Mesothelial cell of epicardium (in vitro differentiated cells): ENCODE data around the gene SHB. TPM values are rescaled to one million over a fixed set of nuclear protein-coding genes. Genes with fewer than 3 reads are reported as not detected.

ENCODE experiments used
- DNase-seq, 2 experiments: peaks; one replicate each; pipeline ENCODE4 v3.0.0; 2021; ENCODE audit warnings: low spot score in 2 of 2; ENCODE audit not compliant: unreplicated experiment in 2 of 2
- H3K27ac Mint-ChIP-seq: 2 replicates; pipeline ENCODE4 v1.8.0; 2021; ENCODE audit warnings: mixed read lengths
- H3K27me3 Mint-ChIP-seq: 2 replicates; pipeline ENCODE4 v1.8.0; 2021; ENCODE audit warnings: low read depth, mixed read lengths
- H3K36me3 Mint-ChIP-seq: 2 replicates; pipeline ENCODE4 v1.8.0; 2021; ENCODE audit warnings: mixed read lengths
- H3K4me1 Mint-ChIP-seq: 2 replicates; pipeline ENCODE4 v1.8.0; 2021; ENCODE audit warnings: mixed read lengths
- H3K4me3 Mint-ChIP-seq: 2 replicates; pipeline ENCODE4 v1.8.0; 2021; ENCODE audit warnings: mild to moderate bottlenecking, moderate library complexity, mixed read lengths
- H3K9me3 Mint-ChIP-seq: 2 replicates; pipeline ENCODE4 v1.8.0; 2021; ENCODE audit warnings: mixed read lengths
- total RNA-seq: library from RNA; stranded (reverse); gene quantifications from 3 replicates; pipeline ENCODE4 v1.2.1, GENCODE V29; 2021
- TF ChIP-seq, protein P1 (sequence below): fragments of 200-600 bp; sonication (generic); IDR thresholded peaks from one replicate; pipeline ENCODE4 v1.5.0; 2021; ENCODE audit warnings: antibody characterized with exemption; ENCODE audit not compliant: unreplicated experiment

The SHB gene
- total RNA-seq, 1 donor from 2014 or later: 35.5 TPM

DNA sequence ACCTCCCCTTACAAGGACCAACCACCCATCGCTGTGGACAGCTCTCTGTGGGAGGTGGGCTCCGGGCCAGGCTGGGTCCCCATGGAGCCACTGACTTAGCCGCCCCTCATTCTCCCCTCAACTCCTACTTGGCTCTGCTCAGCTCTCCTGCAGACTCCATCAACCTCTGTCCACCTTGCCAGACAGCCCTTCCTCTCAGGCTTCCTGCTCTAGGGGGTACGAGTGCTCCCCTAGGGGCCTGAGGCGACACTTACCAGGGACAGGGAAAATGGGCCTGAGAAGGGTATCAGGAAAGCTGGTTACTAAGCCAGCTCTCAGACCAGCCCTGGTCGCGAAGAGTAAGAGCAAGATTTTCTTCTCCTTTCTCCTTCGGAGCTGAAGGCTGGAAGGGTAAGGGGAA is 43.9 kb downstream of the SHB start:
- no peaks in the 10 kb centered on the region for H3K27me3 Mint-ChIP-seq
- TF ChIP-seq, protein P1, sequence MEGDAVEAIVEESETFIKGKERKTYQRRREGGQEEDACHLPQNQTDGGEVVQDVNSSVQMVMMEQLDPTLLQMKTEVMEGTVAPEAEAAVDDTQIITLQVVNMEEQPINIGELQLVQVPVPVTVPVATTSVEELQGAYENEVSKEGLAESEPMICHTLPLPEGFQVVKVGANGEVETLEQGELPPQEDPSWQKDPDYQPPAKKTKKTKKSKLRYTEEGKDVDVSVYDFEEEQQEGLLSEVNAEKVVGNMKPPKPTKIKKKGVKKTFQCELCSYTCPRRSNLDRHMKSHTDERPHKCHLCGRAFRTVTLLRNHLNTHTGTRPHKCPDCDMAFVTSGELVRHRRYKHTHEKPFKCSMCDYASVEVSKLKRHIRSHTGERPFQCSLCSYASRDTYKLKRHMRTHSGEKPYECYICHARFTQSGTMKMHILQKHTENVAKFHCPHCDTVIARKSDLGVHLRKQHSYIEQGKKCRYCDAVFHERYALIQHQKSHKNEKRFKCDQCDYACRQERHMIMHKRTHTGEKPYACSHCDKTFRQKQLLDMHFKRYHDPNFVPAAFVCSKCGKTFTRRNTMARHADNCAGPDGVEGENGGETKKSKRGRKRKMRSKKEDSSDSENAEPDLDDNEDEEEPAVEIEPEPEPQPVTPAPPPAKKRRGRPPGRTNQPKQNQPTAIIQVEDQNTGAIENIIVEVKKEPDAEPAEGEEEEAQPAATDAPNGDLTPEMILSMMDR: no peak
- H3K9me3 Mint-ChIP-seq: no peaks in the 10 kb centered on the region
- H3K27ac Mint-ChIP-seq: peak overlapping the region; percentile 100
- no peaks in the 10 kb centered on the region for H3K36me3 Mint-ChIP-seq
- H3K4me3 Mint-ChIP-seq: no peak overlapping the region
- no peak for DNase-seq
- H3K4me1 Mint-ChIP-seq: peaks cover 88% of the 10 kb centered on the region

DNA sequence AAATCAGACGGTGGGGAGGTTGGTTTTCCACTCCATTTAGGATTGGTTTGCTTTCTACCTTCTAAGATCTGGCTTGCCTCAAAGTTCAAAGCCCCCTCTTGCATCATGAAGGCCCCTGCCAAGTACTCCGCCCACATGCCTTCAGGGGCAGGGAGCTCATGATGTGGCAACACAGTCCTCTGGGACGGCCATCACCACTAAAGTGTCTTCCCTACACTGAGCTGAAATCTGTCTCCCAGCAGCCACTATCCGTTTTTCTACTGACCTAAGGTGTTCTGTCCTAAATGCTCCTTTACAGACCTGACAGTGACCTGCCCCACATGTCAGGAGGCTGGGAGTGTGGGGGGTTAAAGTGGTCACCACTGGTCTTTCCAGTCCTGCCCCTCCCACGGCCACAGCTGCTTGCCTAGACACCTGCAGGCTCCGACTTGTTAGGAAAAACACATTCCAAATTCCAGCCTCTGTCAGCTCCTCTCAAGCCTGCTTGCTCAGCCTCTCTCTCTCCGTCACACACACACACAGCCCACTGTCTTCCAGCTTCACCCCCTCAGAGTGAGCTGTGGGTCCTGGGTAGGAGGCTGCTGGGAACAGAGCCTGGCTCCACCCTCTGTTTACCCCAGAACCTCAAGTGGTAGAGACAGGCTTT is 44.9 kb downstream of the SHB start:
- DNase-seq: peak in 1 of 2 experiments; percentile 62
- Mint-ChIP-seq H3K36me3 (no peaks in the 10 kb centered on the region), H3K4me1 (peaks cover 93% of the 10 kb centered on the region), H3K9me3 (no peaks in the 10 kb centered on the region), H3K27ac (peak overlapping the region; percentile 100), H3K4me3 (peak overlapping the region; percentile 26), H3K27me3 (no peaks in the 10 kb centered on the region)
- TF ChIP-seq, protein P1: no peak

DNA sequence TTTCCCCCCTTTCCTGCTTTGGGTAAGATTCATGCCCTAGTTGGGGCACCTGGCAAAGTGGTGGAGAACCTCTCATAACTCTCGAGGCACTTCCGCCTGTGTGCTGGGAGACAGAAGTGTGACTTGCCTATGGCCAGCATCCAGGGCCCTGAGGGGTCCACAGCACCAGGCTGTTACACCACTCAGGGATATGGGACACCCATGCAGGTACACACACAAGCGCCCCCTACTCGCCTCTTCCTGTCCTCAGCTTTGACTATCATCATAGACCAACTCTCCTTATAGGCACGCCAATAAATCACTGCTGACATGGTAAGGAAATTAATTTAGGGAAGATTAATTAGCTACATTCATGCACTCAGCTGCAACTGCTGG is 45.4 kb downstream of the SHB start:
- no peak overlapping the region for H3K4me3 Mint-ChIP-seq
- no peaks in the 10 kb centered on the region for H3K9me3 Mint-ChIP-seq

DNA sequence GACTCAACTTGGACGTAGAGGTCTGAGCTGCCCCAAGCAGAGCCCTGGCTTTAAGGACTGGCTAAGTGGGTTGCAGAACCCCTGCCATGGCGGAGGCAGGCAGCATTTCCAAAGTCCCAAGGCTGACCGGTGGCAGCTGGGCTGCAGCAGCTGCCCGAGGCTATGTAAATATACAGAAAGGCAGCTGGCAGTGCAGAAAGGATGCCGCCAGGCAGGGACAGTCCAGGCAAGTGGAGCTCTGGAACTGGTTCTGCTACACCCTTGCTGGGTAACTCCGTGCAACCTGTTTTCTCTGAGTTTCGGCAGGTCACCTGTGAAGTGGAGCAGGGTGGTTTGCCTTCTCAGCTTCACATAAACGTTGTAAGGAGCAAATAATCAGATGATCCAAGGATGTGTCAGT is 46.0 kb downstream of the SHB start:
- H3K9me3 Mint-ChIP-seq: no peaks in the 10 kb centered on the region
- H3K36me3 Mint-ChIP-seq: no peaks in the 10 kb centered on the region
- DNase-seq: no peak
- H3K27ac Mint-ChIP-seq: peak overlapping the region; percentile 100
- no peaks in the 10 kb centered on the region for H3K27me3 Mint-ChIP-seq
- peaks cover 95% of the 10 kb centered on the region for H3K4me1 Mint-ChIP-seq
- TF ChIP-seq, protein P1: no peak
- H3K4me3 Mint-ChIP-seq: no peak overlapping the region

More for the DNA sequence above, 45.4 kb downstream of the SHB start:
- no peak for DNase-seq
- Mint-ChIP-seq H3K36me3 (no peaks in the 10 kb centered on the region), H3K4me1 (peaks cover 94% of the 10 kb centered on the region), H3K27ac (peak overlapping the region; percentile 100), H3K27me3 (no peaks in the 10 kb centered on the region)
- TF ChIP-seq, protein P1: no peak

DNA sequence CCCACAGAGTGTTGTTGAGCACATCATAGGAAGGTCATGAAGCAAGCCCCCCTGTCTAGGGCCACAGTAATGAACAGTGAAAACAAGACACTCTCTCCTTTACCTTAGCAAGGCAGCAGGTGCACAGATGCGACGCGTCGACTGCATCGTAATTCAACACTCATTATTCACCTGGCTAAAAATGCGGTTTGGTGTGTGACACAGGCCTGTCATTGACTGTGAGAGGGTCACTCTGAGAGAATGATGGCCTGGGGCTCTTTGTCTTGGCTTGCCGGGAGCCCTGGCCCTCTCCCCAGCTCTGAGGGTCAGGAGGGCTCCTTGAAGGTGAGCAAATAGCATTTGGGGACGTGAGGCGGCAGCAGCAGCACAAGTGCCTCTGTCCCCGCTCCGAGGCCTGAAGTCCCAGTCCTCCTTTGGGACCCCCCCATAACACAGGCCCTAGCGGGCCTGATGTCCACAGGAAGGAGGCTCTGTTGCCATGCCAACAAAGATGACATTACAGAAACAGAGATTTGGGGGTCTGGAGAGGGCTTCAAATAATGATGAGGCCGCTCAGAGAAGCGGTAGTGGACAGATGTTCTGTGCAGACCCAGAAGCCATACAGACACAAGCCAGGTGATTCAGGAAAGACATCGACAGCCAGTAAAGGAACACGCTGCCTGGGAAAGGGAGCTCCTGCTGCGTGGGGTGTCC is 46.7 kb downstream of the SHB start:
- TF ChIP-seq, protein P1: no peak
- H3K27ac Mint-ChIP-seq: peak overlapping the region; percentile 100
- no peak for DNase-seq
- H3K4me3 Mint-ChIP-seq: no peak overlapping the region
- H3K27me3 Mint-ChIP-seq: no peaks in the 10 kb centered on the region
- H3K4me1 Mint-ChIP-seq: peaks cover 95% of the 10 kb centered on the region
- no peaks in the 10 kb centered on the region for H3K9me3 Mint-ChIP-seq
- H3K36me3 Mint-ChIP-seq: no peaks in the 10 kb centered on the region
